Measurements from ENCODE around the gene TBC1D3B.
"Not testable (repeated sequence)": the region's sequence is repeated elsewhere in the genome, so short reads cannot be mapped to it uniquely, and the experiment has no call there.

TBC1D3B gene

DNA sequence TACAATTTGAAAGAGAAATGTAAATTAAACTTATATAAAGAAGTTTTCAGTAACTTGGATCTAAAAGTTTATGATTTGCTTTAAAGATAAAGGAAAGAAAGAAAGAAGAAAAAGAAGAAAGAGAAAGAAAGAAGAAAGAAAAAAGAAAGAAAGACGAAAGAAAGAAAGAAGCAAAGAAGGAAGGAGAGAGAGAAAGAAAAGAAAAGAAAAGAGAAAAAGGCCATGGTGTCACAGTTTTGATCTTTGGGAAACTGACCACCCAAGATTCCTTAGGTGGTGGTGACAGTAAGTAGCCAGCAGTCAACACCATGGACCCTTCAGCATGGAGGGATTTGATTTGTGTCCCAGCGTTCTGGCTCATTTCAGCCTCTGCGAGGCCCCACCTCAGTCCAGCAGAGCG lies 24.7 kb upstream of the TBC1D3B start:
- not testable (repeated sequence) for DNase-seq (ENCODE audit: low read depth in 3 of 3)

DNA sequence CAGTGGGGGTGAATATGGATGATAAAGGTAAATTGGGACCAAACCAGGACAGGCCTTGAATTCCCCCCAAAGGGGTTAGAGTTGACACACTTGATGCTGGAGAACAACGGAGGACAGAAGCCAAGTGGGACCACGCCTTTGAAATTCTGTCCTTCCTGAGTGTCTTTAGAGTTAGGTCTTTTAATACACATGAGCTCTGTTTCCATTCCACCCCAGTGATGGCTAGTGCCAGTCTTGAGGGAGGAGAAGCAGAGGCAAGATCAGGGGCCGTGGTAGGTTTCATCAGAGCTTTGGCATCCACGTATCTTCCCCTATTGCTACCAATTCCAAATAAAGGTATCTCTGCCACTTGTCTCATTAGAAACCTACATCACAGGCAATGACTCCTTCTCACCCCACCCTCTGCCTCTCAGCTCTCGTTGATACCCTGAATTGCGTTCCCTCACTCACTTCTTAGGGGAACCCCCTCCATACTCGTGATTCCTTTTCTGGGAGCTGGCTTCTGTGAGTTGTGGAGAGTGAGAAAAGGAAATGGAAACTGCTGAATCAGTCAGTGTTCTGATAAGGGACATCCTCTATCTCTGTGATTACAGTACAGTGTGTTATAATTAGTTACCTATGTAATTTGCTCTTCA lies 22.5 kb upstream of the TBC1D3B start:
- DNase-seq (ENCODE audit: low read depth in 3 of 3), result peak in 1 of 3 experiments; percentile 22

DNA sequence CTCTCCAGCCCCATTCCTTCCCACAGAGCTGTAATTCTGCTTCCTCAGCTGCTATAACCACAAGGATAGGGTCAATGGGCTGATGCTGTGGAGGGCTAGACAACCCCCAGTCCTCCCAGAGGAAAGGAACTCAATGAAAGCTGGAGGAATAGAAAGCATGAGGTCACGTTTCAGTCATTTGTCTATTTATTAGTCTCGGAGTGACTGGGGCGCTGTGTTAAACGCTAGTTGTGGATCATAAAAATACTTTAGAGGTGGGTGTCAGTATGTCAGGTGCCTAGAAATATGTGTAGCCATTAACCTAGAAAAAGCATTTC lies 20.9 kb upstream of the TBC1D3B start:
- DNase-seq (ENCODE audit: low read depth in 3 of 3), result no peak

DNA sequence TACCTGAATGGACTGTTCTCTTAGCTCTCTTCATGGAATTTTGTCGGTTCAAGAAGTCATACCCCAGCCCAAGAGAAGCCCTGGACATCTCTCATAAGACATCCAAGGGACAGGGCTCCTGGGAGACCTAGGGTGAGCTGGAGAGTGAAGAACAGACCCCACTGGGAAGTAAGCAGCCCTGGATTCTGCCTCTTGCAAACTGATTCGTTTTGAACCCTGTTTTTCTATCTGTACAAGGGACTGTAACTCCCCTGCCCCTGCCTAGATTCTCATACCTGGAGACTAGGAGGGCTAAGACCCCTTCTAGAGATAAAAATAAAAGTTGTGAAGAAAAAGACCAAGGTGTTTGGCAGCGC lies 19.7 kb upstream of the TBC1D3B start:
- DNase-seq (ENCODE audit: low read depth in 3 of 3), result no peak

DNA sequence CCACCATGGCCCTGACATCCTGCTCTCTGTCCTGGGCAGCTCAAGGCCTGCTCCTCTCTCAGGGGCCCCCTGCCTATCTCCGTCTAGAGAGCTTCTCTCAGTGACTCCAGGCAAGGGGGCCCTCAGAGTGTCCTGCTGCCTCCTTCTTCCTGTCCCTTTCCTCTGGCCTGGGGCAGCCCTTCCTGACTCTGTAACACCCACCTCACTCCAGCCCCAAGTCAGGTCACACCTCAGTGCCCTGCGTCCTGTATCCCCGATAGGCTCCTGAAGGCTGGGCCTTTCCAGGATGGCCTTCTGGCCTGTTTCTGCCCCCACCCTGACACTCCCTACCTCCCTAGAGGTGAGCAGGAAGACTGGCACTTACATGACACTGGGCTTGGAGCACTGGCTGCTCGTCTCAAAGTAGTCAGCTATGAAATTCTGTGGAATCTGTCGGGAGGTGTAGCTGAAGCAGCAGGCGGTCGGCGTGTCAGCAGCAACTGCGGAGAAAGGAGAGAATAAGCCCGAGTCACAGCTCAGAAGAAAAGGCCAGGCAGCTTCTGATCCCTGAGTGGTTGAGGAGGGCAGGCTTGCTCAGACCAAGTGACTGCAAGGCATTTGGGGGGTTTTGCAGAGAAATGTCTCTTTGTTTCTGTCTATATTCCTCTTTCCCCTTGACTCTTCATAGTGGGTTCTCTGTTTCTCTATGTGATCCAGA lies 19.1 kb upstream of the TBC1D3B start:
- DNase-seq (ENCODE audit: low read depth in 3 of 3), result no peak

DNA sequence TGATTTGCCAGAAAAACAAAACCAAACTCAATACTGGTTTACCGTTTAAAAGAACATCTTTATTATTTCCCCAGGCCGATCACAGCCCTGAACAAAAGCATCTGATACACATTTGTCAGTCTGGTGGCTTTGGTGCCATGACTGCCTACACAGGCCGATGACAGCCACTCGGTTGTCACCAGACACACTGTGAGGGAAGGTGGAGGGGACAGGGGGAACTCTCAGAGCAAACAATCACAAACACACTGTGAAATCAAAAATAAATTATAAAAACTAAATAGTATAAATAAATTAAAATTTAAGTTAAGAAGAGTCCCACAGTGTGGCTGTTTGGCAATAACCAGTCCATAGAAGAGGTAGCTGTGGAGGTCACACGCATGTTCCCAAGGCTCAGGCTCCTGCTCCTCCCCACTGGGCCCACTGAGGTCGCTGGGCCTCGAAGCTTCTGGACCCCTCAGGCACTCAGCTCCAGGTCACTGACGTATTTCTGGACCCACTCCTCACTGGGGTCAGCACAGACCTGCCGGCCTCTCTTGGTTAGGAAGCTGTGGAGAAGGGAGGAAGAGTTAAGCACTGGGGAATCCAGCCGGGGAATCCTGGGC lies 18.5 kb upstream of the TBC1D3B start:
- not testable (repeated sequence) for DNase-seq (ENCODE audit: low read depth in 3 of 3)

DNA sequence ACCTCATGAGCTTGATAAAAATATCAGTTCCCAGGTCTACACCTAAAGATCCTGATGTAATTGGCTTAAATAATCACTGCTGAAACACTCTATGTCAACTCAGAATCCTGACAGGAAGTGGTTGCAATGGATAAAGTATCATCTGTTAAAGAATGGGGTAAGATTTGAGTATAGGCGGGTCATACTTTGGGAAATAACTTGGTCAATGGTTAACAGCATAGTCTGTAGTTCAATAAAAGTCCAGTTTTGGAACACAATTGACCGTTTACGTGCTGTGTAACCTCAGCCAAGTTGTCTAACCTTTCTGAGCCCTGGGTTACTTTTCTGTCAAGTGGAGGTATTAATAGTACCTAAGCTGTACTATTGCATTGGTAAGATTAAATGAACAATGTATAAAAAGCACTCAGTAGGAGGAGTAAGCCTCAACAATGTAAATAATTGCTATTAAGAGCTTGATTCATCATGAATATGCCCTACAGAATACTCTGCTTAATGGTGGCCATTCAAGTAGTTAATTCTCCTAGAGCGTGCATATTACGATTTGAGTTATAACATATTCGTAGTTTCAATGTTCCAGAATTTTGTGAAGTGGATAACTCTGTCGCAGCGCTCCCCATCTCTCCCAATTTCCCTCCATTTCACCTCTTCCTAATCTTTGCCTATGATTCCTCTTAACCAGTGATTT lies 17.9 kb upstream of the TBC1D3B start:
- not testable (repeated sequence) for DNase-seq (ENCODE audit: low read depth in 3 of 3)

DNA sequence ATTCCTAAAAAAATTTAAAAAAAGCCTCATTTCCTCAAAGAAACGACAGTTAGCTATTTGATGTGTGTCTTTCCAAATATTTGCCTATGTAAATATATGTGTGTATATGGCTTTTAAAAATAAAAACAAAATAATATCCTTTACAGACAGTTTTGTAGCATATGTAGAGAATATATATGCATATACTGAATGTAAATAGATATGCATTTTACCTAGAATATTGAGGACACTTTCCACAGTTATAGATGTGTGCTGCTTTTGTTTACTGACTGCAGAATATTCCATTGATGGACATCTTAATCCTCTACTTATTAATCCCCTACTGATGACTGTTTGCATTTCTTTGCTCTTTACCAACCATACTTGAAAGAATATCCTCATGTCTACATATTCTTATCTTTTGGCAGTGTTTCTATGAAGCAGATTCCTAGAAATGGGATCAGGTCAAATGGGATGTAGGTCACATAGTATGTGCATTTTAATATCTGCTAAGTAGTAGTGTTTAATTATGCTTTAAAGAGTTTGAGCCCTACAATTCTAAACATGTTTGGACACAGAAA lies 16.9 kb upstream of the TBC1D3B start:
- DNase-seq (ENCODE audit: low read depth in 3 of 3), result no peak

DNA sequence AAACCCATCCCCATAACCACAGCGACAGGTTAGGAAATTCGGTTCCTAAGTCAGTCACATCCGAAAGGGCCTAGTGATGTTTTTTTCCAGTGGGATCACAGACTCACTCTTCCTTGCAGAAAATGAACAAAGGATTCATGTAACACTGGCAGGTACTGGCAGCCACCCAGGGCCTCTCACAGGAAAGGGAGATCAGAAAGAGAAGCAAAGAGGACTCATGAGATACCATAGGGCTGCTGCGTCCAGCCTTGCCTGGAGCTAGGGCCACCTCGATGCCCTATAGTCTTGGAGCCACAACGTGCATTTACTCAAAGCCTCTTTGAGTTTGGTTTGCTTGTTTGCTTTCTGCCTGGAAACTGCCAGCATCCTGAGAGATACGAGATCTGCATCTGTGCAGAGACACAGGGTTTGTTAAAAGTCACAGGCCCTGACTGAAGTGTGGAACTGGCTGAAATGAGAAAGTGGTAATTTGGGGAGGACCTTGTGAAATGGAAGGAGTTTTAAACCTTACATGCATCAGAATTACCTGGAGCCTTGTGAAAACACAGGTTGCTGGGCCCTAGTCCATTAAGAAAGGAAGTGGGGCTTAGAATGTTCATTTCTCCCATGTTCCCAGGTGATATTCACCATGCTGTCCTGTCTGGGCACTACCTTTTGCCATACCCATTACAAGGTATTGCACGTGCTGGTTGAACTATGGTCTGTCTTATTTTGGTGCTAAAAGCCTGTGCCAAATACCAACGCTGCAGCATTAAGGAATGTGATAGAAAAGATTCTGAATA lies 14.3 kb upstream of the TBC1D3B start:
- not testable (repeated sequence) for DNase-seq (ENCODE audit: low read depth in 3 of 3)

DNA sequence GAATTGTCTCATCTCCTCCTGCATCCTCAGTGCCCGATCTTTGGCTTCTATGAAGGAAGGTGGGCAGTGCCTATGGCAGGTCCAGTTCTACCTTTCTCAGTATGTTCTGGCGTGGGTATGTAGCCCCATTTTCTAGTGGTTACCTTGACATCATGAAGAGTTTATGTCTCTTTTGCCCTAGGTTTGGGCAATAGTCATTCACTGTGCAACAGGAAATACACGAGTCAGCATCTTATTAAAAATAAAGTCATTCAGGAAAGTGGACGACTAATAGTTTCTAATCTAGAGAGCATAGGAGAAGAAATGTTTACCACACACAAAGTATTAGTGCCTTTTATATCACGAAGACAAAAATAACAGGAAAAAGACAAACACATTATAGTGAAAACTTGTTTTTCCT lies 13.6 kb upstream of the TBC1D3B start:
- not testable (repeated sequence) for DNase-seq (ENCODE audit: low read depth in 3 of 3)

DNA sequence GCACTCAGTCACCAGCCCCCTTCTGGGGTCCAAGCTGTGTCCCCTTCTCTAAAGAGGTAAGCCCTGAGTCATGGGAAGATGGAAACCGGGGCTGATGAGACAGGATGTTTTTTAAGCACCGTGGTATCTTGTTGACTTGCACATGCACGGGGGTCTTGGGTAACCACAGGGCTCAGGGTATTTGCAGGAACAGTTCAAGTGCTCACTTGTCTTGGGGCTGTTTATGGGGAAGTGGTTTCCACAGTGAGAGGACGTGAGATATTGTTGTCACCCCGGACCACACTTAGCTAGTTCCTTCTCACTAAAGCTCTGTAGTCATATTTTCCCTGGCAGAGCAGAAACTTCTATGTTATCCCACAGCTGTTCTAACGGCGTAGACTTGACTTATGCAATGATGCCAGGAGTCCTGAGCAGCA lies 12.5 kb upstream of the TBC1D3B start:
- DNase-seq (ENCODE audit: low read depth in 3 of 3), result no peak

DNA sequence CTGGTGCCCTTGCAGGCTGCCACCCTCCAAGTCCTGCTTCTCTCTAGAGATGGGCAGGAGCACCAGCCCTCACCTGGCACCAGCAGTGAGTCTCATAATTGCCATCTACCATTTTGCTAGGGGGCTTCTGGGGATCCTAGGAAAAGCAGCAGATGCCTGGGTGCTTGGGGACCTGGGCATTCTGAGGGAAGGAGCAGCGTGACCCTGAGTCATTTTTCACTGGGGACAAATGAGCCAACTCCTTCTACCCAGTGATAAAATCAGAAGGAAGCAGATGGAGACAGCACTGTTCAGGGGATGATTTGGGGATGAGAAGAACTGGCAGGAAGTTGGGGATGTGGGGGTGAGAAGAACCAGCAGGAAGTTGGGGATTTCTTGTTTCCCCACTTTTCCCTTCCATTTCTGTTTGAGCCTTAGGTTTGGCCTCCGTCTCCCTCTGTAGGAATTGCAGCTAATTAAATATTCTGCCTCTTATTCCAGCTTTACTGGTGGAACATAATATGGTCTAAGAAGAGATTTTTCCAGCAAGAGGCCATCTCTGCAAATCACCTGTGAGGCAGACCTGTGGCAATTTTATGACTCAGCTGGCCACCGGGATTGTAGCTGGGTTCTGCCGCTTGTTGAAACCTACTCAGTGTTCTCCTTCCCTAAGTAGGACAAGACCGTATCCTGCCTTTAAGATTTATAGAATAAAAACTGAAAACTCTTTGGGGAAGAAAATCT lies 11.7 kb upstream of the TBC1D3B start:
- not testable (repeated sequence) for DNase-seq (ENCODE audit: low read depth in 3 of 3)

DNA sequence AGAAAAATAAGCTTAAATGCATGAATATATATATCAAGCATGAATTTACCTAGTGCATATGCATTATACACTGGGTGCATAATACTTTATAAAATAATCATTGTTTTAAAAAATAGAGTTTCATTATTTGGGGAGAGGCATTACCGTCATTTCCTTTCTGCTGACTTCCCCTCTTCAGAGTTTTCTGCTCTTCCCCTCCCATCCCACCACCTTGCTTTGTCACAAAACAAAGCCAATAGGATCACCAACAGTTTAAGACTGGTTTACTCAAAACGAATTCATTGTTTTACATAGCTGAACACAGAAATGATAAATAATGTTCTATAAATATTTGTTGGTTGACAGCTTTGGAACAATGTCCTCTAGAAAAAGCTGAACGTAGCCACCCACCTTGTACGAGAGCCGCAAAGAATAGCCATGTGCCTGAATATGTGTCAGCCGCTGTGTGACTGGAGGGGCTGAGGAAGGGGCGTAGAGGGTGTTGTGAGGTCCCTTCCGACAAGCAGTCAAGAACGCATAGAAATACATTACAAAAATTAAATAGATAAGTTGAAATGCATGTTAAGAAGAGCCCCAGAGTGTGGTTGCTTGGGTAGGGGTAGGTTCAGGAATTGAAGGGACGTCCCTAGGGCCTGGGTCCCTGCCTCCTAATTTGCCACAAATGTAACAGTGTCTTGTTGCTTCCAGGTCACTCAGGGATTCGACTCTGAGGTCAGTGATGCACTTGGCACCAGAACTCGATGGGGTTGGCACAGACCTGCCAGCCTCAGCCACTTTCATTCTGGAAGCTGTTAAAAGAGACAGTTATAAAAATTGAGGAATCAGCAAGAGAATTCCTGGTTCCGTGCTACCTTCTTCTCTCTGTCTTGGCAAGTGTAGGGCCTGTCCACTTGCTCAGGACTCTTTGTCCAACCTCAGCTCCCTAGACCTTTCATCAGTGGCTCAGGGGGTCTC lies 10.7 kb upstream of the TBC1D3B start:
- not testable (repeated sequence) for DNase-seq (ENCODE audit: low read depth in 3 of 3)

DNA sequence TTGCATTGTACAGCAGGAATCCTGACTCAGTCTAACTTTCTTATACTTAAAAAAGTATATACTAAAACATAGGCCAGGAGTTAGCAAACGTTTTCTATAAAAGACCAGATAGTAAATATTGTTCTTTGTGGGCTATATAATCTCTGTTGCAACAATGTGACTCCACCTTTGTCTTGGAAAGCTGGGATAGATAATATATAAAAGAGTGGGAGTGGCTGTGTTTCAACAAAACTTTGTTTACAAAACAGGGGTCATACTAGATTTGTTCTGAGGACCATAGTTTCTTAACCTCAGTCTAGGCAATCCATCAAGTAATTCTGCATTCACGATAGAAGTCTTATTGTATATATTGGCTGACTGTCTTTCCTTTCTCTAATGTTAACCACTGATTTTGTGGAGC lies 9.0 kb upstream of the TBC1D3B start:
- no peak for DNase-seq (ENCODE audit: low read depth in 3 of 3)

DNA sequence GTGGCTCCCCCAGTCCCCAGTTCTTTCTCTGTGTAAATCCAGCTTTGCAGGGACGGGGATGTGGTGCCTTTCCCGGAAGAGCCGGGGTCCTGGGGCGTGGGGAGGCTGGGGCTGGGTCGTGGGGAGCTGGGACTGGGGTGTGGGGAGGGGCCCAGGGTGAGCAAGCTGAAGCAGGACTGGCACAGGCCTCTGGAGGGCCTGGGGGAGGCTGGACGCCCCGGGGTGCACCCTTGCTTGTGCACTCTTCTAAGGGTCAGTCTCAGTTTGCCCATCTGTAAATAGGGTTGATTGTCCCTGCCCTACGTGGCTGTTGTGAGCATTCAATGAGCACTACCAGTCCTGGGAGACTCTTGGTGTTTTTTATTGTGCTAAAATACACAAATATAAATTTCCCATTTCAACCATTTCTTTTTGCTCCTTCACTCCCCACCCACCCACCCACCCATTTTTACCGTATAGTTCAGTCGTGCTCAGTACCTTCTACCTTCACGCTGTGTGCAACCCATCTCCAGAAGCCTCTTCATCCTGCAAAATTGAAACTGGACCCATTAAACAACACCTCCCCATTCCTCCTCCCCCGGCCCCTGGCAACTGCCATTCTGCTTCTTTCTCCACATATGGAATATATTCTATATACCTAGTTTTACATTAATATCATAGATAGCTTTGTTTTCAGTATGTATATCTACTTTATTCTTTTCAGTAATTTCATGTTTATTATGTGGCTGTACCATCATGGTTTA lies 7.8 kb upstream of the TBC1D3B start:
- no peak for DNase-seq (ENCODE audit: low read depth in 3 of 3)

DNA sequence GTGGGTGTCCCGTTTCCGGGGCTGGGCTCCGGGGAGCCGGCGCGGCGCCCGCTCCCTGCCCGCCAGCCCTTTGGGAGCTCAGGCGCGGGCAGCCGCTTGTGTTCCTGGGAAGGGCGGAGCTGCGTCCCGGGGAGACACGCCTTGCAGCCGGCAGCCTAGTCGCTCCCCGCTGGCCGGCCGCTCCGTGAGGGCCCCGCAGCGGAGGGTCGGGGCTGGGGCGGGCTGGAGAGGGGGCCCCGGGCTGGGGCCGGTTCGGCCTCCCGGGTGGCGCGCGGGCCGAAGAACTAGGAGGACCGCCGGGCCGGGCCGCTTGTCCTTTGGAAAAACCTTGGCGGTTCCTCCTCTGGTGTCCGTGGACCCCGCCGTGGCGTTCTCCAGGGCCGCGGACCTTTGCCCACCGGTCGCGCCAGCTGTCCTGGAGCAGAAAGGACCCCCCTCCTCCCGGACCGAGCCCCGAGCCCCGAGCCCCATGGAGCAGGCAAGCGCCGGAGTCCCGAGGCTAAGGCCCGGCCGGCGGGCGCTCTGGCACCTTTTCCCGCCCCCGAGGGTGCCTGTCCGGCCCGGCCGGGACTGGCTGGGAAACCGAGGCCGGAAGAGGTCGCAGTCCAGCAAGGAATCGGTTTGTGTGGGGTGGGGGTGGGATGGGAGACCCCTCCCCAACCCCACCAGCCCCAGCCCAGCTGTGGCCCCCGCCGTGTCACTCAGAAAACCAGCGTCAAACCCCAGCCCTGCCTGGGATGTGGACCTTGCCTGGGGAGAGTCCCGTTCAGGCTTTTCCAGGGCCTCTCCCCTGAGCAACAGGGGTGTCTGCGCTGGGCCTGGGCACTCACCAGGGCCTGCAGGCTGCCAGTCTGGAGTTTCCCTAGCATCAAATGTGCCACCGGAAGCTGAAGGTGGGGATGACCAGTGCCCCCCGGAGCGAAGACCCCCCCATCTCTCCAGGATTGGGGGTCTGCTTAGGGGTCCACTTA lies 6.8 kb upstream of the TBC1D3B start:
- DNase-seq (ENCODE audit: low read depth in 3 of 3), result no peak

DNA sequence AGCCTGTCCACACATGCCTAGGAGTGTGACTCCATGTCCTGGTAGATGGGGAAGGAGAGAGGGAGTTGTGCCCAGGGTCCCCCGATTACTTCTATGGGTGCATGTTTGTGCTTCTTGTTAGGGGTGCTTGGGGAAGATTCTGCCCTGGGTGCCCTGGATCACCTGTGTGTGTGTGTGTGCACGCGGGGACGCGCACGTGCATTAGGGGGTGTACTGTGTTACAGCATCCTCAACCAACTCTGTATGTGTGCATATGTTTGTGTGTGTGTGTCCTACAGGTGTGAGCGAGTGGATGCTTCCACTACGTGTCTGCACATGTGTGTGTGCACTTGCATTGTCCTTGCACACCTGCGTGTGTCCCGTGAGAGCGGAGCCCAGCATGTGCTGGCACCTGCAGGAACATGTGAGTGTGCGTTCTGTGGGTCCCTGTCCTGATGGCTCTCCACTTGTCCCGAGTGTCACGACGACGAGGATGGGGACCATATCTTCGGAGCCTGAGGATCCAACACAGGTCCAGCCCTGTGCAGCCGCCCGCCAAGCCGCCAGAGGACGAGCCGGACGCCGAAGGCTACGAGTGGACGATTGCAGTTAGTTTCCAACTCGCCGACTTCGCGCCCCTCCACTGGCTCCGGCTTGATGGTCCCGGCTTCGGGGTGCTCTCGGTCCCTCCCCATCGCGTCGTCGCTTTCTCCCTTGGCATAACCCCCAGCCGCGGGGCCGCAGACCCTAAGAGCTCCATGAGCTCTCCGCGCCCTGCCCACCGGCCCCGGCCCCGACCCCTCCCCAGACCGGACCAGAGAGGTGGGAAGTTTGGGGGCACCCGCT lies 6.0 kb upstream of the TBC1D3B start:
- DNase-seq (ENCODE audit: low read depth in 3 of 3), result no peak

Measured in stimulated activated CD4-positive, alpha-beta T cell treated with anti-CD3 and anti-CD28 coated beads, TNF-alpha, amount 100 ng/mL, for 24 hours (primary cell).